SK-N-SH (cell line): ENCODE data around the gene STK32C. TPM values are rescaled to one million over a fixed set of nuclear protein-coding genes. Genes with fewer than 3 reads are reported as not detected.

ENCODE experiments used
- CTCF ChIA-PET: fragments of 300-600, 350-600 bp; formaldehyde crosslinking; extraction: SDS; loops from one replicate; lab custom pipeline; 2021; lab: Yijun Ruan, JAX
- POLR2A ChIA-PET: fragments of 350-600 bp; sonication (Branson Sonifier 250); formaldehyde crosslinking; extraction: SDS; loops from one replicate; lab custom pipeline; 2020; ENCODE audit warnings: antibody characterized with exemption, inconsistent platforms; lab: Yijun Ruan, JAX
- DNase-seq: peaks from one replicate; pipeline ENCODE4 v3.0.0; 2012
- H2AFZ ChIP-seq: fragments of 200-600 bp; sonication (generic); 2 replicates; pipeline ENCODE4 v1.8.1; 2016; ENCODE audit warnings: antibody characterized with exemption, mild to moderate bottlenecking, low read depth
- H3F3A ChIP-seq: fragments of 200-600 bp; sonication (generic); replicated peaks from 2 replicates; pipeline ENCODE3; 2016; ENCODE audit warnings: antibody characterized with exemption, mild to moderate bottlenecking; ENCODE audit not compliant: insufficient read depth
- H3K27ac ChIP-seq, 2 experiments: fragments of 200-500 bp in 1 of 2; fragments of 200-600 bp in 1 of 2; sonication (Bioruptor generic) in 1 of 2; sonication (generic), shearing (Covaris generic) in 1 of 2; 2 replicates each; pipeline versions ENCODE4 v1.5.1 to v1.6.1; 2014 to 2016; ENCODE audit warnings: low read depth in 2 of 2, inconsistent platforms in 1 of 2, low read length in 1 of 2, mild to moderate bottlenecking in 1 of 2, mixed read lengths in 1 of 2
- H3K27me3 ChIP-seq: fragments of 200-600 bp; sonication (generic), shearing (Covaris generic); 2 replicates; pipeline ENCODE4 v1.6.1; 2016; ENCODE audit warnings: mixed run types; ENCODE audit not compliant: insufficient read depth
- H3K36me3 ChIP-seq, 2 experiments: fragments of 200-500 bp in 1 of 2; fragments of 200-600 bp in 1 of 2; sonication (Bioruptor generic) in 1 of 2; sonication (generic) in 1 of 2; replicated peaks in 1 of 2; 2 replicates each; pipeline versions ENCODE3 to v1.5.1; 2014 to 2016; ENCODE audit warnings: low read length in 1 of 2, mild to moderate bottlenecking in 1 of 2; ENCODE audit not compliant: insufficient read depth in 2 of 2, control insufficient read depth in 1 of 2
- H3K4me1 ChIP-seq, 2 experiments: fragments of 200-500 bp in 1 of 2; fragments of 200-600 bp in 1 of 2; sonication (Bioruptor generic) in 1 of 2; sonication (generic), shearing (Covaris generic) in 1 of 2; 2 replicates each; pipeline versions ENCODE4 v1.5.1 to v1.6.1; 2014 to 2016; ENCODE audit warnings: low read depth in 1 of 2, low read length in 1 of 2, mixed run types in 1 of 2; ENCODE audit not compliant: insufficient read depth in 2 of 2, control insufficient read depth in 1 of 2
- H3K4me2 ChIP-seq: fragments of 200-600 bp; sonication (generic), shearing (Covaris generic); 2 replicates; pipeline ENCODE4 v1.6.1; 2017; ENCODE audit warnings: mixed run types
- H3K4me3 ChIP-seq, 2 experiments: fragments of 200-500 bp in 1 of 2; fragments of 200-600 bp in 1 of 2; sonication (Bioruptor generic) in 1 of 2; sonication (generic), shearing (Covaris generic) in 1 of 2; 2 replicates each; pipeline versions ENCODE4 v1.5.1 to v1.8.1; 2014 to 2016; ENCODE audit warnings: low read depth in 2 of 2, inconsistent platforms in 1 of 2, low read length in 1 of 2, mild to moderate bottlenecking in 1 of 2, mixed read lengths in 1 of 2, moderate library complexity in 1 of 2
- H3K79me2 ChIP-seq: fragments of 200-600 bp; sonication (generic); 2 replicates; pipeline ENCODE4 v1.8.1; 2017; ENCODE audit warnings: mild to moderate bottlenecking; ENCODE audit not compliant: insufficient read depth
- H3K9ac ChIP-seq: fragments of 200-600 bp; sonication (generic); 2 replicates; pipeline ENCODE4 v1.6.1; 2017; ENCODE audit warnings: mixed run types
- H3K9me2 ChIP-seq: fragments of 200-600 bp; sonication (generic); 2 replicates; pipeline ENCODE4 v1.6.1; 2017; ENCODE audit warnings: mixed run types
- H3K9me3 ChIP-seq: fragments of 200-600 bp; sonication (generic); 2 replicates; pipeline ENCODE4 v1.6.1; 2017; ENCODE audit warnings: mixed run types, mild to moderate bottlenecking, moderate library complexity
- H4K20me1 ChIP-seq: fragments of 200-600 bp; sonication (generic); 2 replicates; pipeline ENCODE4 v1.6.1; 2017; ENCODE audit warnings: mild to moderate bottlenecking, mixed run types; ENCODE audit not compliant: insufficient read depth
- CHD2 ChIP-seq: fragments of 150-350 bp; IDR thresholded peaks from 2 replicates; pipeline ENCODE4 v1.6.1; 2018; ENCODE audit warnings: low read length; ENCODE audit not compliant: partially characterized antibody
- CTCF ChIP-seq: fragments of 200-600 bp; sonication (generic); IDR thresholded peaks from 2 replicates; pipeline ENCODE4 v1.6.1; 2017; ENCODE audit warnings: antibody characterized with exemption, mild to moderate bottlenecking, moderate library complexity
- FOSL2 ChIP-seq: IDR thresholded peaks from 2 replicates; pipeline ENCODE4 v1.4.0; 2012; ENCODE audit warnings: low read depth, mild to moderate bottlenecking, moderate library complexity, borderline replicate concordance
- FOXJ3 ChIP-seq: sonication (generic); formaldehyde crosslinking; IDR thresholded peaks from 2 replicates; pipeline ENCODE4 v1.5.1; 2020; ENCODE audit warnings: mild to moderate bottlenecking, missing genetic modification reagents
- GABPA ChIP-seq: IDR thresholded peaks from 2 replicates; pipeline ENCODE4 v1.4.0; 2012; ENCODE audit warnings: low read depth, mild to moderate bottlenecking
- MEF2A ChIP-seq: IDR thresholded peaks from 2 replicates; pipeline ENCODE4 v1.4.0; 2012; ENCODE audit warnings: low read depth, borderline replicate concordance
- MXI1 ChIP-seq: IDR thresholded peaks from 2 replicates; pipeline ENCODE4 v1.6.1; 2012; ENCODE audit warnings: mild to moderate bottlenecking, low read depth, low read length, improper control_type of control experiment
- NRF1 ChIP-seq: IDR thresholded peaks from 2 replicates; pipeline ENCODE4 v1.6.1; 2012; ENCODE audit warnings: low read depth, mild to moderate bottlenecking, low read length
- RAD21 ChIP-seq: IDR thresholded peaks from 2 replicates; pipeline ENCODE4 v1.6.1; 2012; ENCODE audit warnings: mild to moderate bottlenecking, low read length
- RCOR1 ChIP-seq: fragments of 150-350 bp; IDR thresholded peaks from 2 replicates; pipeline ENCODE4 v1.6.1; 2017; ENCODE audit warnings: antibody characterized with exemption, low read length
- RXRA ChIP-seq: IDR thresholded peaks from 2 replicates; pipeline ENCODE4 v1.4.0; 2012; ENCODE audit warnings: low read depth, mild to moderate bottlenecking, borderline replicate concordance
- TAF1 ChIP-seq: IDR thresholded peaks from 2 replicates; pipeline ENCODE4 v1.6.1; 2012; ENCODE audit warnings: low read depth, mild to moderate bottlenecking, low read length, moderate library complexity, borderline replicate concordance
- ZBTB33 ChIP-seq: IDR thresholded peaks from 2 replicates; pipeline ENCODE4 v1.4.0; 2012; ENCODE audit warnings: low read depth, borderline replicate concordance
- WGBS: methylation state at CpG from one replicate; pipeline ENCODE4 v1.1.6; 2017; ENCODE audit warnings: low lambda C conversion rate; 5-methylcytosine and 5-hydroxymethylcytosine counted together
- polyA plus RNA-seq, 3 experiments: library from polyadenylated mRNA; depleted of rRNA; stranded (reverse); fragments of >200 nt; gene quantifications; 2 replicates each; pipeline ENCODE4 v1.2.3, GENCODE V29; 2012
- TF ChIP-seq, protein P1 (sequence below): IDR thresholded peaks from 2 replicates; pipeline ENCODE4; 2012
- TF ChIP-seq, protein P2 (sequence below): IDR thresholded peaks from 2 replicates; pipeline ENCODE4 v1.6.1; 2012; ENCODE audit warnings: mild to moderate bottlenecking, low read depth, low read length, moderate library complexity
- TF ChIP-seq, protein P3 (sequence below): IDR thresholded peaks from 2 replicates; pipeline ENCODE4 v1.4.0; 2012; ENCODE audit warnings: low read depth, borderline replicate concordance

The STK32C gene
- polyA plus RNA-seq, 1 of the 3 experiments (the other 2 are of a cell fraction) = 27.8 TPM

DNA sequence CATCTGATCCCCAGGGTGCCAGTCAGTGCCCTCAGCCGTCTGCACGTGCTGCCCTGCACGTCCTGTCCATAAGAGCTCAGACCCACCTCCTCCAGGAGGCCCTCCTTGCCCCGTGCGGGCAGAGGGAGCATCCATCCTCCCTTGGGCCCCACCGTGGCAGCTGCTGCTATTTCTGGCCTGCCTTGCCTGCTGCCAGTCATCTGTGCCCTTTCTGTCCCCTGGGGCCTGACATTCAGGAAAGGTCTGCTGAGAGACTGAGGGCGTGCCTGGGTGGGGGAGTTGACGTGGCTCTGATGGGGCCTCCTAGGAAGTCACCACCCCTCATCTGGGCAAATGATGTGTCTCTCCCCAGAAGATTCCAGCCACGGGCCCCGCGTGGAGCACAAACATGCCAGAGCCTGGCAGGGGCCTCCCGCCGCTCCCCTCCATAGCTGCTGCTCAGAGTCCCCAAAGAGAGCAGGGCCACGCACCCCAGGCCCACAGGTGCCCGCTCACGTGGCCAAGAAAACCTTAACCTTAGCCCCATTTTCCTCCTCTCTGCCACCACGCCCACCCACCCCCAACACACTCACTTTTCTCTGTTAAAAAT, 99.2 kb downstream of the STK32C start:
- no peak for DNase-seq
- CTCF ChIA-PET = interaction anchor here (0.8 to 1.5 kb wide), 3 partner anchors 14 to 152 kb away, joined by 3 to 4 read pairs (median 3); no protein-coding TSS in a partner anchor
- no peak overlapping the region for H3K4me3 ChIP-seq
- H3K4me1 ChIP-seq = no peaks in the 10 kb centered on the region; a peak in 1 of 4 replicates
- H3K9ac ChIP-seq = no peak overlapping the region
- H3K27me3 ChIP-seq = no peaks in the 10 kb centered on the region
- no peak overlapping the region for H2AFZ ChIP-seq
- H3K9me2 ChIP-seq = no peaks in the 10 kb centered on the region
- no peaks in the 10 kb centered on the region for H3K79me2 ChIP-seq
- H3K27ac ChIP-seq = no peak overlapping the region
- H3F3A ChIP-seq = no peaks in the 10 kb centered on the region
- peaks cover 0 to 2% of the 10 kb centered on the region in 2 experiments for H3K36me3 ChIP-seq
- no peak for TF ChIP-seq GABPA
- TF ChIP-seq TAF1 = no peak
- TF ChIP-seq CHD2 = no peak
- TF ChIP-seq ZBTB33 = no peak
- TF ChIP-seq, protein P1, sequence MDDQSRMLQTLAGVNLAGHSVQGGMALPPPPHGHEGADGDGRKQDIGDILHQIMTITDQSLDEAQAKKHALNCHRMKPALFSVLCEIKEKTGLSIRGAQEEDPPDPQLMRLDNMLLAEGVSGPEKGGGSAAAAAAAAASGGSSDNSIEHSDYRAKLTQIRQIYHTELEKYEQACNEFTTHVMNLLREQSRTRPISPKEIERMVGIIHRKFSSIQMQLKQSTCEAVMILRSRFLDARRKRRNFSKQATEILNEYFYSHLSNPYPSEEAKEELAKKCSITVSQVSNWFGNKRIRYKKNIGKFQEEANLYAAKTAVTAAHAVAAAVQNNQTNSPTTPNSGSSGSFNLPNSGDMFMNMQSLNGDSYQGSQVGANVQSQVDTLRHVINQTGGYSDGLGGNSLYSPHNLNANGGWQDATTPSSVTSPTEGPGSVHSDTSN = no peak
- TF ChIP-seq CTCF = no peak
- TF ChIP-seq, protein P2, sequence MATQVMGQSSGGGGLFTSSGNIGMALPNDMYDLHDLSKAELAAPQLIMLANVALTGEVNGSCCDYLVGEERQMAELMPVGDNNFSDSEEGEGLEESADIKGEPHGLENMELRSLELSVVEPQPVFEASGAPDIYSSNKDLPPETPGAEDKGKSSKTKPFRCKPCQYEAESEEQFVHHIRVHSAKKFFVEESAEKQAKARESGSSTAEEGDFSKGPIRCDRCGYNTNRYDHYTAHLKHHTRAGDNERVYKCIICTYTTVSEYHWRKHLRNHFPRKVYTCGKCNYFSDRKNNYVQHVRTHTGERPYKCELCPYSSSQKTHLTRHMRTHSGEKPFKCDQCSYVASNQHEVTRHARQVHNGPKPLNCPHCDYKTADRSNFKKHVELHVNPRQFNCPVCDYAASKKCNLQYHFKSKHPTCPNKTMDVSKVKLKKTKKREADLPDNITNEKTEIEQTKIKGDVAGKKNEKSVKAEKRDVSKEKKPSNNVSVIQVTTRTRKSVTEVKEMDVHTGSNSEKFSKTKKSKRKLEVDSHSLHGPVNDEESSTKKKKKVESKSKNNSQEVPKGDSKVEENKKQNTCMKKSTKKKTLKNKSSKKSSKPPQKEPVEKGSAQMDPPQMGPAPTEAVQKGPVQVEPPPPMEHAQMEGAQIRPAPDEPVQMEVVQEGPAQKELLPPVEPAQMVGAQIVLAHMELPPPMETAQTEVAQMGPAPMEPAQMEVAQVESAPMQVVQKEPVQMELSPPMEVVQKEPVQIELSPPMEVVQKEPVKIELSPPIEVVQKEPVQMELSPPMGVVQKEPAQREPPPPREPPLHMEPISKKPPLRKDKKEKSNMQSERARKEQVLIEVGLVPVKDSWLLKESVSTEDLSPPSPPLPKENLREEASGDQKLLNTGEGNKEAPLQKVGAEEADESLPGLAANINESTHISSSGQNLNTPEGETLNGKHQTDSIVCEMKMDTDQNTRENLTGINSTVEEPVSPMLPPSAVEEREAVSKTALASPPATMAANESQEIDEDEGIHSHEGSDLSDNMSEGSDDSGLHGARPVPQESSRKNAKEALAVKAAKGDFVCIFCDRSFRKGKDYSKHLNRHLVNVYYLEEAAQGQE = no peak
- TF ChIP-seq FOSL2 = no peak
- TF ChIP-seq MXI1 = no peak
- no peak for TF ChIP-seq RAD21
- TF ChIP-seq NRF1 = no peak
- no peak for TF ChIP-seq RXRA
- TF ChIP-seq RCOR1 = no peak
- TF ChIP-seq MEF2A = no peak
- TF ChIP-seq, protein P3, sequence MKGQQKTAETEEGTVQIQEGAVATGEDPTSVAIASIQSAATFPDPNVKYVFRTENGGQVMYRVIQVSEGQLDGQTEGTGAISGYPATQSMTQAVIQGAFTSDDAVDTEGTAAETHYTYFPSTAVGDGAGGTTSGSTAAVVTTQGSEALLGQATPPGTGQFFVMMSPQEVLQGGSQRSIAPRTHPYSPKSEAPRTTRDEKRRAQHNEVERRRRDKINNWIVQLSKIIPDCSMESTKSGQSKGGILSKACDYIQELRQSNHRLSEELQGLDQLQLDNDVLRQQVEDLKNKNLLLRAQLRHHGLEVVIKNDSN = no peak
- TF ChIP-seq FOXJ3 = no peak
- H3K9me3 ChIP-seq = no peaks in the 10 kb centered on the region
- WGBS = 97% methylated on average over 9 of the region's 17 CpGs
- POLR2A ChIA-PET = interaction anchor here (1.2 kb wide), 1 partner anchor 33 kb away, joined by 3 read pairs; no protein-coding TSS in a partner anchor
- H4K20me1 ChIP-seq = no peaks in the 10 kb centered on the region
- H3K4me2 ChIP-seq = no peak overlapping the region
